ENCODE data around the gene LMNTD1.

Gene LMNTD1

DNA sequence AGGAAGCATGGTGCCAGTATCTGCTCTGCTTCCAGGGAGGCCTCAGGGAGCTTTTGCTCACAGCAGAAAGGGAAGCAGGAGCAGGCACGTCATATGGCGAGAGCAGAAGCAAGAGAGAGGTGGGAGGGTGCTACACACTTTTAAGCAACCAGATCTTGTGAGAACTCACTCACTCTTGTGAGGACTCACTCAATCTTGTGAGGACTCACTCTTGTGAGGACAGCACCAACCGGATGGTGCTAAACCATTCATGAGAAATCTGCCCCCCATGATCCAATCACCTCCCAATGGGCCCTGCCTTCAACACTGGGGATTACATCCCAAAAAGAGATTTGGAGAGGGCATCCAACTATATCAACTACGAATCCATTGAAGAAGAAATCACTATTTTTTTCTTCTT, 34.3 kb upstream of the LMNTD1 start:
- TF ChIP-seq, protein P1, sequence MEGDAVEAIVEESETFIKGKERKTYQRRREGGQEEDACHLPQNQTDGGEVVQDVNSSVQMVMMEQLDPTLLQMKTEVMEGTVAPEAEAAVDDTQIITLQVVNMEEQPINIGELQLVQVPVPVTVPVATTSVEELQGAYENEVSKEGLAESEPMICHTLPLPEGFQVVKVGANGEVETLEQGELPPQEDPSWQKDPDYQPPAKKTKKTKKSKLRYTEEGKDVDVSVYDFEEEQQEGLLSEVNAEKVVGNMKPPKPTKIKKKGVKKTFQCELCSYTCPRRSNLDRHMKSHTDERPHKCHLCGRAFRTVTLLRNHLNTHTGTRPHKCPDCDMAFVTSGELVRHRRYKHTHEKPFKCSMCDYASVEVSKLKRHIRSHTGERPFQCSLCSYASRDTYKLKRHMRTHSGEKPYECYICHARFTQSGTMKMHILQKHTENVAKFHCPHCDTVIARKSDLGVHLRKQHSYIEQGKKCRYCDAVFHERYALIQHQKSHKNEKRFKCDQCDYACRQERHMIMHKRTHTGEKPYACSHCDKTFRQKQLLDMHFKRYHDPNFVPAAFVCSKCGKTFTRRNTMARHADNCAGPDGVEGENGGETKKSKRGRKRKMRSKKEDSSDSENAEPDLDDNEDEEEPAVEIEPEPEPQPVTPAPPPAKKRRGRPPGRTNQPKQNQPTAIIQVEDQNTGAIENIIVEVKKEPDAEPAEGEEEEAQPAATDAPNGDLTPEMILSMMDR (IDR thresholded peaks at IDR 0.05; ENCODE audit: insufficient read depth, low read length, poor library complexity, severe bottlenecking), result no peak
- no peak for TF ChIP-seq EZH2phosphoT487 (conservative IDR thresholded peaks at IDR 0.05; ENCODE audit: low read length)
- H3F3A ChIP-seq (ENCODE audit: insufficient read depth), result no peaks in the 10 kb centered on the region
- no peak overlapping the region for H3K4me3 ChIP-seq (ENCODE audit: insufficient read depth, low read length, poor library complexity, severe bottlenecking)
- no peak overlapping the region for H3K4me2 ChIP-seq (ENCODE audit: low read depth, low read length, poor library complexity, severe bottlenecking)
- H3K9me3 ChIP-seq (ENCODE audit: insufficient read depth, low read length), result no peaks in the 10 kb centered on the region
- H3K27ac ChIP-seq (ENCODE audit: low read depth, low read length), result no peak overlapping the region
- no peak overlapping the region for H2AFZ ChIP-seq (ENCODE audit: low read depth, low read length, severe bottlenecking)
- no peaks in the 10 kb centered on the region for H3K9me2 ChIP-seq (replicated peaks; ENCODE audit: insufficient read depth, low read length)
- no peak overlapping the region for H3K9ac ChIP-seq (ENCODE audit: low read length)
- no peaks in the 10 kb centered on the region for H3K27me3 ChIP-seq (ENCODE audit: low read length)
- no peaks in the 10 kb centered on the region for H3K36me3 ChIP-seq (ENCODE audit: low read length)
- H4K20me1 ChIP-seq (ENCODE audit: low read depth, low read length), result no peaks in the 10 kb centered on the region
- H3K79me2 ChIP-seq (ENCODE audit: insufficient read depth, low read length), result no peaks in the 10 kb centered on the region

DNA sequence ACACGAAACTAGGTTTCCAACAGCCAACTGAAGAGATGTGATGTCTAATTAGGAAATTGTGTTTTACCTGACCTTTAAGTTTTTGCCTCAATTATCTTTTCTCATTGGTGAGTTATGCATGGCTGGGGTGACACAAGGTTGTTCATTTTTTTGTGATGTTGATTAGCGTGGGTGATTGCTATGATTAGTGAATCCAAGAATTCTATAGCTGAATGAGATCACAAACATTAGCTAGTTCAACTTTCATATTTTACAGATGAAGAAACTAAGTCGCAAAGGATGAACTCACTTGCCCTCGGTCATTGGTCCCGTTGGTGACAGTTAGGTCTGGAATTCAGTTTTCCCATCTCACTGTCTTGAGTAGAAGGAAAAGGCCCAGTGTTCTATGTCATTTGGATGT, 32.6 kb upstream of the LMNTD1 start:
- Histone ChIP-seq H3K4me3 (ENCODE audit: insufficient read depth, low read length, poor library complexity, severe bottlenecking) (no peak overlapping the region), H4K20me1 (ENCODE audit: low read depth, low read length) (no peaks in the 10 kb centered on the region), H2AFZ (ENCODE audit: low read depth, low read length, severe bottlenecking) (no peak overlapping the region), H3K27ac (ENCODE audit: low read depth, low read length) (no peak overlapping the region), H3K9me2 (replicated peaks; ENCODE audit: insufficient read depth, low read length) (no peaks in the 10 kb centered on the region), H3F3A (ENCODE audit: insufficient read depth) (no peaks in the 10 kb centered on the region), H3K9me3 (ENCODE audit: insufficient read depth, low read length) (no peaks in the 10 kb centered on the region), H3K79me2 (ENCODE audit: insufficient read depth, low read length) (no peaks in the 10 kb centered on the region), H3K27me3 (ENCODE audit: low read length) (no peaks in the 10 kb centered on the region), H3K4me2 (ENCODE audit: low read depth, low read length, poor library complexity, severe bottlenecking) (no peak overlapping the region), H3K9ac (ENCODE audit: low read length) (no peak overlapping the region), H3K36me3 (ENCODE audit: low read length) (no peaks in the 10 kb centered on the region)
- TF ChIP-seq, protein P1 (IDR thresholded peaks at IDR 0.05; ENCODE audit: insufficient read depth, low read length, poor library complexity, severe bottlenecking), result no peak
- no peak for TF ChIP-seq EZH2phosphoT487 (conservative IDR thresholded peaks at IDR 0.05; ENCODE audit: low read length)

DNA sequence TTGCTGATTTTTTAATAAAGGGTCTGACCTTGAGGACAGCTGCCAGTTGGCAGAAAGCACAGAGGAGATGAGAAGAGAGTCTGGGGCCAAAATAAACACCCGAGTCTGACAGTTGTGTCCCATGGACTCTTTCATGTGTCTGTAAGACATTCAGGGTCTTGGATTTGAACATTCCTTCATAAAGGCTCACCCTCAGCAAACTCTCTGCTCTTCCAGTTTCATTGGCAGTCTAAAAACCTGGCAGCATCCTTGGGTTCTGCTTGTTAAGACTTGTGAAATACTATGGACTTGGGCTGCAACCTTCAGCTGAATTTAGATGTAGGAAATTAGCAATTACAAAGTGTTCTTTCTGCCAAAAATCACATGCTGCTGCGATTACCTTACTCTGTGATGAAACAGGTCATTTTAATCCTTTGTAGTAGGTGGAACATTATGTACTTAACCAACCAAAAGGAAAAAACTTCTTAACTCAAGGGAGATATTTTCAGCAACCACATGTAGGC, 32.0 kb upstream of the LMNTD1 start:
- Histone ChIP-seq H3K27ac (ENCODE audit: low read depth, low read length) (no peak overlapping the region), H2AFZ (ENCODE audit: low read depth, low read length, severe bottlenecking) (no peak overlapping the region), H3K4me3 (ENCODE audit: insufficient read depth, low read length, poor library complexity, severe bottlenecking) (no peak overlapping the region), H3K9me2 (replicated peaks; ENCODE audit: insufficient read depth, low read length) (no peaks in the 10 kb centered on the region), H3K4me2 (ENCODE audit: low read depth, low read length, poor library complexity, severe bottlenecking) (no peak overlapping the region), H3K9ac (ENCODE audit: low read length) (no peak overlapping the region), H3K9me3 (ENCODE audit: insufficient read depth, low read length) (no peaks in the 10 kb centered on the region), H3K79me2 (ENCODE audit: insufficient read depth, low read length) (no peaks in the 10 kb centered on the region), H3K27me3 (ENCODE audit: low read length) (no peaks in the 10 kb centered on the region), H4K20me1 (ENCODE audit: low read depth, low read length) (no peaks in the 10 kb centered on the region), H3F3A (ENCODE audit: insufficient read depth) (no peaks in the 10 kb centered on the region), H3K36me3 (ENCODE audit: low read length) (no peaks in the 10 kb centered on the region)
- TF ChIP-seq EZH2phosphoT487 (conservative IDR thresholded peaks at IDR 0.05; ENCODE audit: low read length), result no peak
- TF ChIP-seq, protein P1 (IDR thresholded peaks at IDR 0.05; ENCODE audit: insufficient read depth, low read length, poor library complexity, severe bottlenecking), result no peak
